Loucy (cell line): ENCODE measurements around the gene RET.

ENCODE experiments used
- H2AFZ ChIP-seq: fragments of 200-600 bp; sonication (generic); 2 replicates; pipeline ENCODE4 v1.6.0; 2016; ENCODE audit warnings: antibody characterized with exemption, mild to moderate bottlenecking, low read length, moderate library complexity
- H3F3A ChIP-seq: fragments of 200-600 bp; 2 replicates; pipeline ENCODE4 v1.6.0; 2016; ENCODE audit warnings: antibody characterized with exemption, low read depth, mild to moderate bottlenecking
- H3K27me3 ChIP-seq: fragments of 200-600 bp; sonication (generic); 2 replicates; pipeline ENCODE4 v1.6.1; 2014; ENCODE audit warnings: low read length, mild to moderate bottlenecking; ENCODE audit not compliant: insufficient read depth, poor library complexity, severe bottlenecking
- H3K36me3 ChIP-seq: fragments of 200-600 bp; sonication (generic); 2 replicates; pipeline ENCODE4 v1.6.1; 2016; ENCODE audit warnings: low read length; ENCODE audit not compliant: insufficient read depth
- H3K4me1 ChIP-seq: fragments of 200-600 bp; sonication (generic); 2 replicates; pipeline ENCODE4 v1.5.1; 2014; ENCODE audit warnings: low read length, mild to moderate bottlenecking; ENCODE audit not compliant: insufficient read depth, poor library complexity, severe bottlenecking
- H3K4me2 ChIP-seq: fragments of 200-600 bp; sonication (generic); 2 replicates; pipeline ENCODE4 v1.6.0; 2014; ENCODE audit warnings: antibody characterized with exemption, low read length, low read depth, mild to moderate bottlenecking; ENCODE audit not compliant: poor library complexity, severe bottlenecking
- H3K4me3 ChIP-seq: fragments of 200-600 bp; sonication (generic); 2 replicates; pipeline ENCODE4 v1.5.1; 2014; ENCODE audit warnings: low read length, mild to moderate bottlenecking, mixed read lengths; ENCODE audit not compliant: poor library complexity, severe bottlenecking
- H3K79me2 ChIP-seq: fragments of 200-600 bp; sonication (generic); 2 replicates; pipeline ENCODE4 v1.6.1; 2014; ENCODE audit warnings: low read length; ENCODE audit not compliant: insufficient read depth
- H3K9ac ChIP-seq: fragments of 200-600 bp; sonication (generic); 2 replicates; pipeline ENCODE4 v1.6.0; 2014; ENCODE audit warnings: mild to moderate bottlenecking, low read depth, low read length, moderate library complexity; ENCODE audit not compliant: poor library complexity, severe bottlenecking
- H3K9me2 ChIP-seq: fragments of 200-600 bp; sonication (generic); replicated peaks from 2 replicates; pipeline ENCODE4 v1.6.1; 2016; ENCODE audit warnings: low read depth, low read length, mixed read lengths
- H3K9me3 ChIP-seq: fragments of 200-600 bp; sonication (generic); 2 replicates; pipeline ENCODE4 v1.6.1; 2014; ENCODE audit warnings: mild to moderate bottlenecking, antibody characterized with exemption, low read length, low read depth; ENCODE audit not compliant: insufficient read depth
- H4K20me1 ChIP-seq: fragments of 200-600 bp; sonication (generic); 2 replicates; pipeline ENCODE4 v1.6.0; 2014; ENCODE audit warnings: antibody characterized with exemption, low read length, mild to moderate bottlenecking; ENCODE audit not compliant: insufficient read depth, poor library complexity, severe bottlenecking
- EZH2phosphoT487 ChIP-seq: fragments of 200-600 bp; IDR thresholded peaks from 2 replicates; pipeline ENCODE4 v1.6.1; 2018; ENCODE audit warnings: antibody characterized with exemption, mild to moderate bottlenecking, moderate library complexity, borderline replicate concordance
- TF ChIP-seq, protein P1 (sequence below): fragments of 200-600 bp; sonication (generic); conservative IDR thresholded peaks from 2 replicates; pipeline ENCODE4 v1.5.1; 2014; ENCODE audit warnings: mild to moderate bottlenecking, antibody characterized with exemption, low read length

Gene RET

DNA sequence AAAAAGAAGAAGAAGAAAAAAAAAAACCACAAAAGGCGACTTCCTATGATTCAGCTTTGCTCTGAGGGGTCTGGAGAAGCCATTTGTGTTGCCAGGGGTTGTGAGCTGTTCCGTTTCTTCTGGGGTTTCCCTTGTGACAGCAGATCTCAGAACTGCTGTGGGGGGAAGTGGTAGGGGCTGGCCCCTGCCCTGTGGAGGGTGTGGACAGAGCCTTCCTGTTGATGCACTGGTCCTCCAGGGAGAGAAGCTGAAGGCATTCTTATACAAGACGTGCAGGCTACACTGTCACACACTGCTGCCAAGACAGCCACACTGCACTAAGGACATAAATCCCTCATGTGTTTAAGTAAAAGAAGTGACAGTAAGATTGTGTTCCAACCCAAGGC, 44.1 kb downstream of the RET start:
- TF ChIP-seq, protein P1, sequence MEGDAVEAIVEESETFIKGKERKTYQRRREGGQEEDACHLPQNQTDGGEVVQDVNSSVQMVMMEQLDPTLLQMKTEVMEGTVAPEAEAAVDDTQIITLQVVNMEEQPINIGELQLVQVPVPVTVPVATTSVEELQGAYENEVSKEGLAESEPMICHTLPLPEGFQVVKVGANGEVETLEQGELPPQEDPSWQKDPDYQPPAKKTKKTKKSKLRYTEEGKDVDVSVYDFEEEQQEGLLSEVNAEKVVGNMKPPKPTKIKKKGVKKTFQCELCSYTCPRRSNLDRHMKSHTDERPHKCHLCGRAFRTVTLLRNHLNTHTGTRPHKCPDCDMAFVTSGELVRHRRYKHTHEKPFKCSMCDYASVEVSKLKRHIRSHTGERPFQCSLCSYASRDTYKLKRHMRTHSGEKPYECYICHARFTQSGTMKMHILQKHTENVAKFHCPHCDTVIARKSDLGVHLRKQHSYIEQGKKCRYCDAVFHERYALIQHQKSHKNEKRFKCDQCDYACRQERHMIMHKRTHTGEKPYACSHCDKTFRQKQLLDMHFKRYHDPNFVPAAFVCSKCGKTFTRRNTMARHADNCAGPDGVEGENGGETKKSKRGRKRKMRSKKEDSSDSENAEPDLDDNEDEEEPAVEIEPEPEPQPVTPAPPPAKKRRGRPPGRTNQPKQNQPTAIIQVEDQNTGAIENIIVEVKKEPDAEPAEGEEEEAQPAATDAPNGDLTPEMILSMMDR: no peak
- no peak for TF ChIP-seq EZH2phosphoT487
- peak overlapping the region; percentile 5; the same call in 1 of the 2 replicates for H2AFZ ChIP-seq
- H3K4me1 ChIP-seq: peaks cover 39% of the 10 kb centered on the region
- no peaks in the 10 kb centered on the region for H3K9me3 ChIP-seq
- peak overlapping the region; percentile 63 for H3K4me3 ChIP-seq
- H3K79me2 ChIP-seq: no peaks in the 10 kb centered on the region
- H3F3A ChIP-seq: no peaks in the 10 kb centered on the region
- H3K4me2 ChIP-seq: peak overlapping the region; percentile 82
- H3K9me2 ChIP-seq: no peaks in the 10 kb centered on the region
- H3K36me3 ChIP-seq: no peaks in the 10 kb centered on the region
- H3K9ac ChIP-seq: peak overlapping the region; percentile 69
- no peaks in the 10 kb centered on the region for H4K20me1 ChIP-seq
- no peaks in the 10 kb centered on the region for H3K27me3 ChIP-seq

DNA sequence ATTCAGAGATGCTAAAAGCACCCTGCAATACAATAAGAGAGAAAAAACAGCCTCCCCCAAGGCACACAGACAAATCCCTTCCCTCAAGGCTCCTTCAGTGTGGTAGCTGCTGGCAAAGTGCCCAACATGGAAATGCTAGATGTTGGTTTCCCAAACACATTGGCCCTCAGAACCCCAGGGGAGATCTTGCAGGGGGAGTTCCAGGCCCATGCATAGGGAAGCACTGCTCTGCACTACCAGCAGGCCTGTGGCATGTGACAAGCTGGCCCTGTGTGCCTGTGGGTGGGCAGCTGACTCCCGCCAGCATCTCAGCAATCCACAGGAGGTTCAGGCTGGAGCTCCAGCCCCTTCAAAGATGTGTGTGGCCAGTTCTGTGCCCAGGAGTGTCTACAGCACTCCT, 44.6 kb downstream of the RET start:
- Histone ChIP-seq H3K9me3 (no peaks in the 10 kb centered on the region), H3K4me1 (peaks cover 39% of the 10 kb centered on the region), H3K9me2 (no peaks in the 10 kb centered on the region), H3K79me2 (no peaks in the 10 kb centered on the region), H2AFZ (0 out of 2 replicates have a peak overlapping the region, but pooled peaks have one; percentile 5), H3K9ac (peak overlapping the region; percentile 69), H3K4me2 (peak overlapping the region; percentile 82), H4K20me1 (no peaks in the 10 kb centered on the region), H3K36me3 (no peaks in the 10 kb centered on the region), H3K4me3 (peak overlapping the region; percentile 63), H3F3A (no peaks in the 10 kb centered on the region), H3K27me3 (no peaks in the 10 kb centered on the region)
- TF ChIP-seq, protein P1: no peak
- no peak for TF ChIP-seq EZH2phosphoT487

DNA sequence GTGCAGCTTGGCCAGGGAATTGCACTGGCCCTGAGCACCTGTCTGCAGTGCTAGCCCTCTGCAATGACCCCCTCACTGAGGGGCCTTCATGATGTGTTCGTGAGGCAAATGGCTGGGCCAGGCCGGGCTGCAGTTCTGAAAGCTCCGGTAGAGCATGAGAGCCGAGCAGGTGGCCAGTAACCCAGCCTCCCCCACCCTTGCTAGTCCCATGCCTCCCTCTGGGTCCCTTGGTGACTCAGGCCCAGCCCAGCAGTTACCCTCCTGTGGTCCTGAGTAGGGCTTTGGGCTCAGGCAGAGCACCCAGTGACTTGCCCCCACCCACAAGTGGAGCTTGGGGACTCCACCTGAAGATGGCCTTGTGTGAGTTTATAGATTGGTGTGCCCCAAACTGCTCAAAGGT, 45.2 kb downstream of the RET start:
- Histone ChIP-seq H4K20me1 (no peaks in the 10 kb centered on the region), H2AFZ (no peak overlapping the region), H3K9ac (peak overlapping the region; percentile 69), H3F3A (no peaks in the 10 kb centered on the region), H3K4me2 (peak overlapping the region; percentile 82), H3K4me3 (no peak overlapping the region), H3K9me2 (no peaks in the 10 kb centered on the region), H3K4me1 (peaks cover 44% of the 10 kb centered on the region), H3K36me3 (no peaks in the 10 kb centered on the region), H3K27me3 (no peaks in the 10 kb centered on the region), H3K9me3 (no peaks in the 10 kb centered on the region), H3K79me2 (no peaks in the 10 kb centered on the region)
- TF ChIP-seq EZH2phosphoT487: no peak
- TF ChIP-seq, protein P1: no peak
